Endothelial cell of hepatic sinusoid (primary cell): ENCODE measurements around the gene KLF11.

Experiments used
- in situ Hi-C: cut with HindIII; loops from 2 replicates; pipeline ENCODE4 v1.10.0; 2017; ENCODE audit warnings: low sequenced_read_pairs

Gene KLF11

GRCh38 chr2:10061221-10061925 is 18.0 kb downstream of the KLF11 start:
- in situ Hi-C loops: no loop called here

- in situ Hi-C loops: no loop called here
Measured at GRCh38 chr2:10062931-10063365, 19.6 kb downstream of the KLF11 start.

- in situ Hi-C loops: no loop called here
Measured at GRCh38 chr2:10063566-10063965, 20.2 kb downstream of the KLF11 start.

- in situ Hi-C loops: no loop called here
Measured at GRCh38 chr2:10064932-10065772, 21.8 kb downstream of the KLF11 start.

GRCh38 chr2:10065773-10066055 is 22.4 kb downstream of the KLF11 start:
- in situ Hi-C loops: no loop called here

GRCh38 chr2:10067330-10067729 is 24.0 kb downstream of the KLF11 start:
- in situ Hi-C loops: no loop called here

- in situ Hi-C loops: no loop called here
Measured at GRCh38 chr2:10067881-10068280, 24.5 kb downstream of the KLF11 start.

GRCh38 chr2:10071176-10071575 is 27.8 kb downstream of the KLF11 start:
- in situ Hi-C loops: no loop called here

GRCh38 chr2:10071595-10071994 is 28.2 kb downstream of the KLF11 start:
- in situ Hi-C loops: no loop called here

- in situ Hi-C loops: no loop called here
Measured at GRCh38 chr2:10072656-10073480, 29.5 kb downstream of the KLF11 start.

GRCh38 chr2:10073706-10074105 is 30.4 kb downstream of the KLF11 start:
- in situ Hi-C loops: no loop called here

- in situ Hi-C loops: no loop called here
Measured at GRCh38 chr2:10075101-10075500, 31.8 kb downstream of the KLF11 start.

GRCh38 chr2:10075571-10076209 is 32.3 kb downstream of the KLF11 start:
- in situ Hi-C loops: no loop called here

GRCh38 chr2:10076511-10076910 is 33.2 kb downstream of the KLF11 start:
- in situ Hi-C loops: no loop called here

GRCh38 chr2:10076988-10077527 is 33.7 kb downstream of the KLF11 start:
- in situ Hi-C loops: no loop called here

- in situ Hi-C loops: no loop called here
Measured at GRCh38 chr2:10078001-10078400, 34.7 kb downstream of the KLF11 start.

- in situ Hi-C loops: no loop called here
Measured at GRCh38 chr2:10078704-10079265, 35.4 kb downstream of the KLF11 start.

GRCh38 chr2:10079266-10079869 is 36.0 kb downstream of the KLF11 start:
- in situ Hi-C loops: no loop called here

- in situ Hi-C loops: no loop called here
Measured at GRCh38 chr2:10079870-10080535, 36.7 kb downstream of the KLF11 start, which contains the start of gene CYS1. TSS of gene CYS1 (minus strand) at chr2:10080411. CDS start at chr2:10080223, 188 bp downstream.
